HEK293T (cell line): ENCODE measurements around the gene CDC42EP2.

Source experiments
- CTCF ChIA-PET: fragments of 350-600 bp; formaldehyde crosslinking; extraction: SDS; loops from one replicate; lab custom pipeline; 2021; ENCODE audit warnings: antibody characterized with exemption, inconsistent platforms; lab: Yijun Ruan, JAX
- POLR2A ChIA-PET: fragments of 350-600 bp; formaldehyde crosslinking; extraction: SDS; loops from one replicate; lab custom pipeline; 2020; ENCODE audit warnings: antibody characterized with exemption, inconsistent platforms; lab: Yijun Ruan, JAX
- DNase-seq: peaks from one replicate; pipeline ENCODE4 v3.0.0; 2012; ENCODE audit warnings: mixed read lengths; ENCODE audit errors: extremely low spot score
- ARNT ChIP-seq: fragments of 450-650 bp; IDR thresholded peaks from 2 replicates; pipeline ENCODE4 v1.6.1; 2017; ENCODE audit warnings: mild to moderate bottlenecking
- BHLHE40 ChIP-seq: fragments of 450-650 bp; IDR thresholded peaks from 2 replicates; pipeline ENCODE4 v1.6.1; 2016; ENCODE audit warnings: mild to moderate bottlenecking, moderate library complexity, borderline replicate concordance
- CTBP1 ChIP-seq: fragments of 450-650 bp; IDR thresholded peaks from 2 replicates; pipeline ENCODE4 v1.6.1; 2016; ENCODE audit warnings: borderline replicate concordance
- ELF4 ChIP-seq: fragments of 450-650 bp; IDR thresholded peaks from 2 replicates; pipeline ENCODE4 v1.6.1; 2017; ENCODE audit warnings: antibody characterized with exemption
- FOXA1 ChIP-seq: fragments of 450-650 bp; IDR thresholded peaks from 2 replicates; pipeline ENCODE4 v1.6.1; 2016; ENCODE audit warnings: mild to moderate bottlenecking
- FOXK2 ChIP-seq: fragments of 450-650 bp; IDR thresholded peaks from 2 replicates; pipeline ENCODE4 v1.6.1; 2016; ENCODE audit warnings: mild to moderate bottlenecking
- FOXM1 ChIP-seq: fragments of 450-650 bp; IDR thresholded peaks from 2 replicates; pipeline ENCODE4 v1.6.1; 2017; ENCODE audit warnings: mild to moderate bottlenecking, borderline replicate concordance
- HDGF ChIP-seq: fragments of 450-650 bp; IDR thresholded peaks from 2 replicates; pipeline ENCODE4 v1.6.1; 2017; ENCODE audit warnings: antibody characterized with exemption, borderline replicate concordance
- L3MBTL2 ChIP-seq: fragments of 450-650 bp; conservative IDR thresholded peaks from 2 replicates; pipeline ENCODE4 v1.6.1; 2016; ENCODE audit warnings: mild to moderate bottlenecking
- LEF1 ChIP-seq: fragments of 450-650 bp; IDR thresholded peaks from 2 replicates; pipeline ENCODE4 v1.6.1; 2017; ENCODE audit warnings: mild to moderate bottlenecking, borderline replicate concordance
- NFRKB ChIP-seq: fragments of 450-650 bp; IDR thresholded peaks from 2 replicates; pipeline ENCODE4 v1.6.1; 2016; ENCODE audit warnings: mild to moderate bottlenecking, moderate library complexity
- PKNOX1 ChIP-seq: fragments of 450-650 bp; IDR thresholded peaks from 2 replicates; pipeline ENCODE4 v1.6.1; 2016
- SP1 ChIP-seq: fragments of 450-650 bp; IDR thresholded peaks from 2 replicates; pipeline ENCODE4 v1.6.1; 2017
- SUZ12 ChIP-seq: fragments of 450-650 bp; IDR thresholded peaks from 2 replicates; pipeline ENCODE4 v1.6.1; 2016; ENCODE audit warnings: mild to moderate bottlenecking
- TARDBP ChIP-seq: fragments of 450-650 bp; IDR thresholded peaks from 2 replicates; pipeline ENCODE4 v1.6.1; 2016
- ZNF384 ChIP-seq: fragments of 450-650 bp; IDR thresholded peaks from 2 replicates; pipeline ENCODE4 v1.6.1; 2016

The CDC42EP2 gene

GRCh38 chr11:65352783-65353182 lies 38.1 kb downstream of the CDC42EP2 start:
- no peak for TF ChIP-seq SP1
- no peak for TF ChIP-seq FOXM1
- no peak for TF ChIP-seq ELF4
- no peak for TF ChIP-seq LEF1
- TF ChIP-seq FOXK2, result no peak
- TF ChIP-seq CTBP1, result no peak
- no peak for TF ChIP-seq ZNF384
- no peak for TF ChIP-seq SUZ12
- no peak for DNase-seq
- ChIA-PET CTCF (interaction anchor here (0.6 to 1.0 kb wide), 6 partner anchors 38 to 1101 kb away, joined by 3 to 6 read pairs (median 3); partner anchors contain the start of gene CDC42EP2), POLR2A (interaction anchor here (1.9 to 5.7 kb wide), 3 partner anchors 19 to 91 kb away, joined by 7 to 46 read pairs (median 10); partner anchors contain the start of genes DPF2, NEAT1 and POLA2)

- no peak for DNase-seq
- ChIA-PET POLR2A (interaction anchor here (1.2 to 5.7 kb wide), 4 partner anchors 19 to 91 kb away, joined by 3 to 46 read pairs (median 5); partner anchors contain the start of genes DPF2 and POLA2), CTCF (interaction anchor here (0.6 to 1.0 kb wide), 5 partner anchors 38 to 1101 kb away, joined by 3 to 4 read pairs (median 3); partner anchors contain the start of gene CDC42EP2)
- TF ChIP-seq PKNOX1 (no peak), BHLHE40 (no peak), LEF1 (no peak), FOXA1 (no peak), CTBP1 (no peak), NFRKB (no peak), ELF4 (no peak), HDGF (no peak), FOXM1 (no peak), TARDBP (no peak), ARNT (no peak), L3MBTL2 (no peak), ZNF384 (no peak), SUZ12 (no peak), SP1 (no peak)
Measured at GRCh38 chr11:65353376-65353775, 38.7 kb downstream of the CDC42EP2 start.

GRCh38 chr11:65353900-65354264 lies 39.2 kb downstream of the CDC42EP2 start:
- no peak for DNase-seq
- CTCF ChIA-PET, result interaction anchor here (1.0 kb wide), 1 partner anchor 39 kb away, joined by 4 read pairs; the partner anchor contains the start of gene CDC42EP2
- POLR2A ChIA-PET, result interaction anchor here (1.0 to 5.7 kb wide), 6 partner anchors 20 to 146 kb away, joined by 3 to 46 read pairs (median 4); partner anchors contain the start of genes DPF2 and POLA2

GRCh38 chr11:65354265-65355012 lies 39.8 kb downstream of the CDC42EP2 start, which contains the start of gene TIGD3:
Gene TIGD3, plus strand, starts transcription at chr11:65354751. Its CDS starts 1,058 bp downstream, at chr11:65355809.
- DNase-seq, result peak; percentile 98
- CTCF ChIA-PET, result interaction anchor here (0.5 kb wide), 1 partner anchor 242 kb away, joined by 3 read pairs; no protein-coding TSS in a partner anchor
- POLR2A ChIA-PET, result interaction anchor here (1.0 to 5.7 kb wide), 6 partner anchors 20 to 146 kb away, joined by 3 to 46 read pairs (median 4); partner anchors contain the start of genes DPF2 and POLA2
- TF ChIP-seq HDGF (peak; percentile 83; the same call in 1 of the 2 replicates), NFRKB (no peak), ARNT (peak; percentile 19; the same call in 1 of the 2 replicates)

More at GRCh38 chr11:65353900-65354264, 39.2 kb downstream of the CDC42EP2 start:
- TF ChIP-seq CTBP1, result no peak
- no peak for TF ChIP-seq SP1
- TF ChIP-seq HDGF, result no peak
- TF ChIP-seq FOXA1, result no peak
- no peak for TF ChIP-seq LEF1
- no peak for TF ChIP-seq FOXM1

DNA sequence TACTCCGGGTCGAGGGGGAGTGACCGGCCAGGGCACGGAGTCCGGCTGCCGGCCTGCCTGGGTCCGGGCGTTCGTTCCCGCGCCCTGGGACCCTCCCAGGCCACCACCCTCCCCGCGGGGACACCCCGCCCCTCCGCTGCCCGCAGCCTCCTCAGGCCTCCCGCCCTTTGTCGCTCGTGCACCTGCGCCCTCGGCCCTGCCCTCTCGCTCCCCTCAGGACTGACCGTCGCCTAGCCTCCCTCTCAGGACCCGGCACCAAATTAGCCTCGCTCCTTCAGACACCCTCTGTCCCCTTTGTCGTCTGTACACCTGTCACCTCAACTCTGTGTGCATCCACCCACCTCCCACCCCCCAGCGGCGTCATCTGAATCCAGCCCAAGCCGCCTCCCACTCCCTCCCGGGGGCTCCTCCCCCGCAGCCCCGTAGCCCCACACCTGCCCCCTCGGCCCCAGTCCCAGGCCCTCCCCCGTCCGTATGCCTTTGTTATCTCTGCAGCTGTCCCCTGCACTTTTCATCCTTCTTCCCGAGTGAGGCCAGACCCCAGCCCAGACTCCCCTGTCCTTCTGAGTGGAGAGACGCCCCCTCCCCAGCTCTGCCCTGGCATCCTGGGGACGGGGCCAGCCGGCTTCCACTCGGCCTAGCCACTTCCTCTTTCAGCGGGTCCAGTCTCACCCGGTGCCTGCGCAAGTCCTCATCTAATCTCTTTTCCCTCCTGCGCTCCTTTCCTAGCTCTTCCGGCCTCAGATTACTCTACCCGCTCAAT lies 40.5 kb downstream of the CDC42EP2 start:
- POLR2A ChIA-PET, result interaction anchor here (1.0 to 3.1 kb wide), 3 partner anchors 22 to 144 kb away, joined by 5 to 13 read pairs (median 9); partner anchors contain the start of genes DPF2, MALAT1 and NEAT1
- peak; percentile 41 for DNase-seq
- TF ChIP-seq L3MBTL2, result peak; percentile 15; the same call in 1 of the 2 replicates
- TF ChIP-seq HDGF, result no peak
- no peak for TF ChIP-seq LEF1
- CTCF ChIA-PET, result interaction anchor here (0.8 kb wide), 1 partner anchor 25 kb away, joined by 3 read pairs; no protein-coding TSS in a partner anchor

DNA sequence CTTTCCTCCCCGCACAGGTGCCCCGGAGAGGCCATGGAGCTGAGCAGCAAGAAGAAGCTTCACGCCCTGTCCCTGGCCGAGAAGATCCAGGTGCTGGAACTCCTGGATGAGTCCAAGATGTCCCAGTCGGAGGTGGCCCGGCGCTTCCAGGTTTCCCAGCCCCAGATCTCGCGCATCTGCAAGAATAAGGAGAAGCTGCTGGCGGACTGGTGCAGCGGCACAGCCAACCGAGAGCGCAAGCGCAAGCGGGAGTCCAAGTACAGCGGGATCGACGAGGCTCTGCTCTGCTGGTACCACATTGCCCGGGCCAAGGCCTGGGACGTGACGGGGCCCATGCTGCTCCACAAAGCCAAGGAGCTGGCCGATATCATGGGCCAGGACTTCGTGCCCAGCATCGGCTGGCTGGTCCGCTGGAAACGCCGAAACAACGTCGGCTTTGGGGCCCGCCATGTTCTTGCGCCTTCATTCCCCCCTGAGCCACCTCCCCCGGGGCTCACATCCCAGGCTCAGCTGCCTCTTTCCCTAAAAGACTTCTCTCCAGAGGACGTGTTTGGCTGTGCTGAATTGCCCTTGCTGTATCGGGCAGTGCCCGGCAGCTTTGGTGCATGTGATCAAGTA lies 41.2 kb downstream of the CDC42EP2 start:
- TF ChIP-seq FOXA1 (no peak), LEF1 (no peak), ELF4 (no peak), PKNOX1 (no peak), SUZ12 (no peak)
- ChIA-PET CTCF (interaction anchor here (0.8 to 1.2 kb wide), 2 partner anchors 26 to 27 kb away, joined by 3 read pairs; no protein-coding TSS in a partner anchor), POLR2A (interaction anchor here (0.8 to 3.1 kb wide), 6 partner anchors 8 to 144 kb away, joined by 3 to 13 read pairs (median 4); partner anchors contain the start of genes DPF2, MALAT1 and NEAT1)
- DNase-seq, result no peak
